NOMO-1 (cell line): Measurements from ENCODE around the gene RINL.
"Not testable (repeated sequence)": the region's sequence is repeated elsewhere in the genome, so short reads cannot be mapped to it uniquely, and the experiment has no call there.

ENCODE experiments used
- DNase-seq, 2 experiments: peaks; one replicate each; lab custom pipeline; 2025; ENCODE audit not compliant: unreplicated experiment in 2 of 2; lab: John Stamatoyannopoulos, UW

RINL gene

GRCh38 chr19:38878575-38879399, 712 bp upstream of the RINL start:
- DNase-seq = no peak

- no peak for DNase-seq
These were observed 2.2 kb downstream of the RINL start for GRCh38 chr19:38875656-38876395.

GRCh38 chr19:38873400-38873799, 4.7 kb downstream of the RINL start:
- not testable (repeated sequence) for DNase-seq

GRCh38 chr19:38870612-38871011, 7.5 kb downstream of the RINL start:
- DNase-seq = no peak

- peak; percentile 15 to 17 for DNase-seq
These were observed 8.1 kb downstream of the RINL start for GRCh38 chr19:38869836-38870607.

GRCh38 chr19:38869160-38869835, 8.8 kb downstream of the RINL start:
- DNase-seq = no peak

- DNase-seq = no peak
These were observed 9.5 kb downstream of the RINL start for GRCh38 chr19:38868551-38868950.

- no peak for DNase-seq
These were observed 10.8 kb downstream of the RINL start for GRCh38 chr19:38867171-38867780.

- peak; percentile 37 to 53 for DNase-seq
These were observed 15.6 kb downstream of the RINL start for GRCh38 chr19:38862321-38863059.

- DNase-seq = no peak
These were observed 16.7 kb downstream of the RINL start for GRCh38 chr19:38861368-38861767.

GRCh38 chr19:38859631-38860204, 18.4 kb downstream of the RINL start:
- DNase-seq = not testable (repeated sequence)

- no peak for DNase-seq
These were observed 21.3 kb downstream of the RINL start for GRCh38 chr19:38856813-38857212.

GRCh38 chr19:38855751-38856150, 22.3 kb downstream of the RINL start:
- DNase-seq = not testable (repeated sequence)

- not testable (repeated sequence) for DNase-seq
These were observed 23.1 kb downstream of the RINL start for GRCh38 chr19:38854961-38855360.

GRCh38 chr19:38853214-38853613, 24.9 kb downstream of the RINL start:
- no peak for DNase-seq

- DNase-seq = peak; percentile 62 to 77
These were observed 25.6 kb downstream of the RINL start for GRCh38 chr19:38852231-38853044.

- DNase-seq = peak; percentile 80 to 95
These were observed 26.3 kb downstream of the RINL start for GRCh38 chr19:38851622-38852230.
